H9 (cell line): Measurements from ENCODE around the gene NSFL1C. TPM values are rescaled to one million over a fixed set of nuclear protein-coding genes. Genes with fewer than 3 reads are reported as not detected.

ENCODE experiments used
- DNase-seq: peaks from one replicate; pipeline ENCODE4 v3.0.0-alpha.2; 2017
- H2AFZ ChIP-seq: one replicate; pipeline ENCODE4 v1.6.1; 2013; ENCODE audit warnings: mild to moderate bottlenecking, low read length, control low read depth, moderate library complexity
- H2AK5ac ChIP-seq: 2 replicates; pipeline ENCODE4 v1.6.1; 2013; ENCODE audit warnings: low read length, control low read depth, mixed read lengths; ENCODE audit not compliant: insufficient read length
- H2BK120ac ChIP-seq: one replicate; pipeline ENCODE4 v1.6.1; 2013; ENCODE audit warnings: low read depth, mild to moderate bottlenecking, low read length, control low read depth, inconsistent platforms; ENCODE audit not compliant: poor library complexity, severe bottlenecking
- H2BK12ac ChIP-seq: 2 replicates; pipeline ENCODE4 v1.6.1; 2013; ENCODE audit warnings: low read length, control low read depth, mixed read lengths, low read depth; ENCODE audit not compliant: insufficient read length
- H2BK15ac ChIP-seq: 2 replicates; pipeline ENCODE4 v1.6.1; 2013; ENCODE audit warnings: low read depth, low read length, control low read depth
- H2BK20ac ChIP-seq: one replicate; pipeline ENCODE4 v1.6.1; 2013; ENCODE audit warnings: low read depth, mild to moderate bottlenecking, low read length, control low read depth, inconsistent platforms; ENCODE audit not compliant: poor library complexity, severe bottlenecking
- H2BK5ac ChIP-seq: 2 replicates; pipeline ENCODE4 v1.6.1; 2013; ENCODE audit warnings: low read length, control low read depth, mixed read lengths; ENCODE audit not compliant: insufficient read length
- H3K14ac ChIP-seq: 2 replicates; pipeline ENCODE4 v1.6.1; 2013; ENCODE audit warnings: low read length, control low read depth; ENCODE audit not compliant: insufficient read depth
- H3K18ac ChIP-seq: 2 replicates; pipeline ENCODE4 v1.6.1; 2013; ENCODE audit warnings: low read depth, mild to moderate bottlenecking, mixed read lengths, low read length, control low read depth; ENCODE audit not compliant: insufficient read length
- H3K23ac ChIP-seq: 2 replicates; pipeline ENCODE4 v1.6.1; 2013; ENCODE audit warnings: low read length, control low read depth, mixed read lengths, low read depth; ENCODE audit not compliant: insufficient read length
- H3K23me2 ChIP-seq: 2 replicates; pipeline ENCODE4 v1.6.1; 2013; ENCODE audit warnings: low read depth, mild to moderate bottlenecking, mixed read lengths, low read length, control low read depth; ENCODE audit not compliant: insufficient read length, poor library complexity, severe bottlenecking
- H3K27ac ChIP-seq: 2 replicates; pipeline ENCODE4 v1.5.1; 2013; ENCODE audit warnings: low read length, control low read depth, mixed read lengths, low read depth; ENCODE audit not compliant: insufficient read length
- H3K27me3 ChIP-seq: 2 replicates; pipeline ENCODE4 v1.6.1; 2013; ENCODE audit warnings: low read length, control low read depth, inconsistent platforms; ENCODE audit not compliant: insufficient read depth
- H3K4ac ChIP-seq: 2 replicates; pipeline ENCODE4 v1.6.1; 2013; ENCODE audit warnings: low read depth, mild to moderate bottlenecking, control low read depth, inconsistent platforms, low read length, moderate library complexity
- H3K4me1 ChIP-seq: 2 replicates; pipeline ENCODE4 v1.6.1; 2013; ENCODE audit warnings: low read length, control low read depth, inconsistent platforms; ENCODE audit not compliant: insufficient read depth
- H3K4me2 ChIP-seq: 2 replicates; pipeline ENCODE4 v1.6.1; 2013; ENCODE audit warnings: low read length, control low read depth, mixed read lengths; ENCODE audit not compliant: insufficient read length, insufficient read depth
- H3K56ac ChIP-seq: 2 replicates; pipeline ENCODE4 v1.6.1; 2013; ENCODE audit warnings: low read depth, mild to moderate bottlenecking, mixed read lengths, low read length, control low read depth; ENCODE audit not compliant: insufficient read length
- H3K79me1 ChIP-seq: 2 replicates; pipeline ENCODE4 v1.6.1; 2013; ENCODE audit warnings: low read depth, mild to moderate bottlenecking, moderate library complexity, low read length, control low read depth, inconsistent platforms; ENCODE audit not compliant: insufficient read depth, poor library complexity, severe bottlenecking
- H3K79me2 ChIP-seq: 2 replicates; pipeline ENCODE4 v1.6.1; 2013; ENCODE audit warnings: low read length, control low read depth, inconsistent platforms; ENCODE audit not compliant: insufficient read depth
- H3K9ac ChIP-seq: 2 replicates; pipeline ENCODE4 v1.6.1; 2013; ENCODE audit warnings: low read length, control low read depth, mixed read lengths; ENCODE audit not compliant: insufficient read length; ENCODE audit errors: extremely low read depth
- H3K9me3 ChIP-seq: one replicate; pipeline ENCODE4 v1.6.1; 2013; ENCODE audit warnings: low read depth, low read length, inconsistent platforms; ENCODE audit not compliant: control insufficient read depth
- H3T11ph ChIP-seq: one replicate; pipeline ENCODE4 v1.6.1; 2013; ENCODE audit warnings: mild to moderate bottlenecking, low read length, control low read depth, inconsistent platforms
- H4K20me1 ChIP-seq: one replicate; pipeline ENCODE4 v1.6.1; 2013; ENCODE audit not compliant: control insufficient read depth, insufficient read length, insufficient read depth
- H4K5ac ChIP-seq: 2 replicates; pipeline ENCODE4 v1.6.1; 2013; ENCODE audit warnings: low read depth, mild to moderate bottlenecking, mixed read lengths, low read length, control low read depth; ENCODE audit not compliant: insufficient read length
- H4K8ac ChIP-seq: replicated peaks from 2 replicates; pipeline ENCODE4 v1.6.1; 2013; ENCODE audit warnings: low read length, control low read depth, mixed read lengths, low read depth; ENCODE audit not compliant: insufficient read length
- H4K91ac ChIP-seq: 2 replicates; pipeline ENCODE4 v1.6.1; 2013; ENCODE audit warnings: low read depth, mild to moderate bottlenecking, moderate library complexity, mixed read lengths, low read length, control low read depth; ENCODE audit not compliant: insufficient read length
- H3K27ac Mint-ChIP-seq, 3 experiments: 2 replicates in 2 of 3; 3 replicates in 1 of 3; pipeline ENCODE4 v1.8.0; 2020 to 2021; ENCODE audit warnings: mixed read lengths in 3 of 3, mild to moderate bottlenecking in 1 of 3, moderate library complexity in 1 of 3
- H3K27me3 Mint-ChIP-seq: 2 replicates; pipeline ENCODE4 v1.8.0; 2021; ENCODE audit warnings: low read depth, mild to moderate bottlenecking, moderate library complexity, mixed read lengths
- H3K36me3 Mint-ChIP-seq, 3 experiments: 2 replicates in 2 of 3; 3 replicates in 1 of 3; pipeline ENCODE4 v1.8.0; 2020 to 2021; ENCODE audit warnings: low read depth in 3 of 3, mixed read lengths in 3 of 3; ENCODE audit not compliant: insufficient read depth in 1 of 3
- H3K4me1 Mint-ChIP-seq, 2 experiments: 2 replicates each; pipeline ENCODE4 v1.8.0; 2020; ENCODE audit warnings: mixed read lengths in 2 of 2
- H3K4me3 Mint-ChIP-seq, 2 experiments: 2 replicates in 1 of 2; 3 replicates in 1 of 2; pipeline ENCODE4 v1.8.0; 2020 to 2021; ENCODE audit warnings: mild to moderate bottlenecking in 2 of 2, mixed read lengths in 2 of 2, moderate library complexity in 1 of 2
- H3K9me3 Mint-ChIP-seq, 2 experiments: 2 replicates in 1 of 2; 3 replicates in 1 of 2; pipeline ENCODE4 v1.8.0; 2020; ENCODE audit warnings: mild to moderate bottlenecking in 2 of 2, mixed read lengths in 2 of 2, moderate library complexity in 1 of 2
- CTCF ChIP-seq: fragments of 200-600 bp; sonication (generic); conservative IDR thresholded peaks from 3 replicates; pipeline ENCODE4 v1.8.0; 2021; ENCODE audit warnings: antibody characterized with exemption, mild to moderate bottlenecking
- WGBS: extraction: QIAGEN DNeasy Blood & Tissue Kit; methylation state at CpG from one replicate; pipeline ENCODE4 v1.1.7; 2013; ENCODE audit warnings: missing lambda C conversion rate, low lambda C conversion rate, mixed read lengths; ENCODE audit not compliant: insufficient read length; ENCODE audit errors: extremely low coverage; 5-methylcytosine and 5-hydroxymethylcytosine counted together
- total RNA-seq: library from RNA; stranded (reverse); gene quantifications from 2 replicates; pipeline ENCODE4 v1.2.1, GENCODE V29; 2021

The NSFL1C gene
- total RNA-seq, 1 experiment from 2014 or later, result 81.8 TPM

GRCh38 chr20:1426231-1426849 lies 40.3 kb downstream of the NSFL1C start:
- no peak overlapping the region for H3K4me3 Mint-ChIP-seq
- peaks cover 4 to 12% of the 10 kb centered on the region in 2 experiments; a peak in 4 of 5 replicates for H3K9me3 Mint-ChIP-seq
- H2AFZ ChIP-seq, result no peak overlapping the region

More at GRCh38 chr20:1426231-1426849, 40.3 kb downstream of the NSFL1C start:
- no peak overlapping the region for H3K9ac ChIP-seq
- peaks cover 7% of the 10 kb centered on the region for H3K4me1 ChIP-seq
- H3K4me1 Mint-ChIP-seq, result peaks cover 51 to 65% of the 10 kb centered on the region in 2 experiments
- no peak overlapping the region for H4K8ac ChIP-seq
- H3K27ac ChIP-seq, result no peak overlapping the region
- H3K27ac Mint-ChIP-seq, result peak overlapping the region; percentile 13 to 72 (median 44); a peak in 4 of 7 replicates
- no peak overlapping the region for H2BK5ac ChIP-seq
- H2BK20ac ChIP-seq, result no peak overlapping the region
- H4K5ac ChIP-seq, result no peak overlapping the region
- no peaks in the 10 kb centered on the region for H3K23me2 ChIP-seq
- H3K14ac ChIP-seq, result no peak overlapping the region
- H3K18ac ChIP-seq, result no peak overlapping the region
- H3K4ac ChIP-seq, result no peak overlapping the region
- no peak overlapping the region for H3T11ph ChIP-seq
- H3K56ac ChIP-seq, result no peak overlapping the region
- H3K23ac ChIP-seq, result no peak overlapping the region
- H3K4me2 ChIP-seq, result no peak overlapping the region
- no peaks in the 10 kb centered on the region for H3K9me3 ChIP-seq
- TF ChIP-seq CTCF, result no peak
- no peaks in the 10 kb centered on the region for H3K27me3 ChIP-seq
- no peaks in the 10 kb centered on the region for H3K27me3 Mint-ChIP-seq
- DNase-seq, result no peak
- no peak overlapping the region for H2BK120ac ChIP-seq
- WGBS, result no CpG with 5 or more reads among the region's 4 CpGs
- no peak overlapping the region for H2BK15ac ChIP-seq
- H3K36me3 Mint-ChIP-seq, result peaks cover 0 to 8% (median 0%) of the 10 kb centered on the region in 3 experiments; a peak in 3 of 7 replicates
- H2AK5ac ChIP-seq, result no peak overlapping the region
- no peak overlapping the region for H2BK12ac ChIP-seq
- peak overlapping the region; percentile 26 for H4K91ac ChIP-seq
- no peaks in the 10 kb centered on the region for H4K20me1 ChIP-seq
- no peaks in the 10 kb centered on the region for H3K79me1 ChIP-seq
- H3K79me2 ChIP-seq, result no peaks in the 10 kb centered on the region
